GM19452 (cell line): ENCODE data around the gene GJB4.

ENCODE experiments used
- ATAC-seq: cut with Tn5 transposase; IDR thresholded peaks from one replicate; pipeline ENCODE4 v1.9.1; 2021; ENCODE audit not compliant: unreplicated experiment

GJB4 gene

DNA sequence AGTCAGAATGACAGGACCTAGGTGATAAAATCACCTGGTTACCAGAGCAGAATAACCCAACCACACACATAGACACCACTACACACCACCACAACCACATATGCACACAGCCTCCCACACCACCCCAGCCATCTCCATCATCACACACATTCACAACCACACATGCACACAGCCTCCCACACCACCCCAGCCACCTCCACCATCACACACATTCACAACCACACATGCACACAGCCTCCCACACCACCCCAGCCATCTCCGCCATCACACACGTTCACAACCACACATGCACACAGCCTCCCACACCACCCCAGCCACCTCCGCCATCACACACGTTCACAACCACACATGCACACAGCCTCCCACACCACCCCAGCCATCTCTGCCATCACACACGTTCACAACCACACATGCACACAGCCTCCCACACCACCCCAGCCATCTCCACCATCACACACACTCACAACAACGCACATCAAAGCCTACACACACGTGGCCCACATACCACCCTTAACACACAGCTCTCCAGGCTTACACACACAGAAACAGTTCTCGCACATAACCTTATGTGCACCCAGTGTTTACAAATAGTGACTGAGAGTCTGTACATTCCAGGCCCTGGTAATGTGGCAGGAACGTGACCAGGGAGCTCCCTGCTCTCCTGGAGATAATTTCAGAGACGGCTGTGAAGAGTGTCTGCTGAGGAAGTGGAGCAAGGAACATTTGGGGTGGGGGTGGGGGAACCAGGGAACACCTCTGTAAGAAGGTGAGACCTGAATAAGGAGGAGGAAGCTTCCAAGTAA is 18.2 kb downstream of the GJB4 start:
- no peak for ATAC-seq

DNA sequence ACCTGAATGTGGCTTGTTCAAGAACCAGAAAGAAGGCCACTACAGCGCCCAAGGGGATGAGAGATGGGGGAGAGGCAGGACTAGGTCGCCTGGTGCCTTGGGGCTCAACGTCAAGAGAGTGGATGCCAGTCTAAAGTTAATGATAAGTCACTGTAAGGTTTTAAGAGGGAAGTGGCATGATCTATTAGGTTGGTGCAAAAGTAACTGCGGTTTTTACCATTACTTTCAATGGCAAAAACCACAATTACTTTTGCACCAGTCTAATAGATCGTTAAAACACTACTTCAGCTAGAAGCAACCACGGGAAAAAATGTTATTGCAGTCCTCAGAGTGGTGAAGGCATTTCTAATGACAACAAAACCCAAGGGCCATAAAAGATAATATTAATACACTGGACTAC is 18.8 kb downstream of the GJB4 start:
- ATAC-seq = no peak

DNA sequence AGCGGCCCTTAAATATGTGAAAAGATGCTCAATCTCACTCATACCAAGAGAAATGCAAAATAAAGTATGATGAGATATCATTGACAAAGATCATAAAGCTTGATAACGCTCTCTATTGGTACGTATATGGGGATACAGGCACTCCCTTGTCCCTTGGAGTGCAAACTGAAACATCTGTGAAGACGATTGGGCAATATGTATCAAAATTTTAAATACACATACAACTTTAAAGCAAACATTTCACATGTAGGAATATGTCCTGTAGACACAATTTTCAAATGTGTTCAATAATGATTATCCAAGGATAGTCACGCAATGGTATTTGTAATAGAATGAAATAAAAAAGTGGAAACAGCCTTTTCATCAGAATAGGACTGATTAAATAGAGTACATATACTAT is 19.5 kb downstream of the GJB4 start:
- no peak for ATAC-seq

DNA sequence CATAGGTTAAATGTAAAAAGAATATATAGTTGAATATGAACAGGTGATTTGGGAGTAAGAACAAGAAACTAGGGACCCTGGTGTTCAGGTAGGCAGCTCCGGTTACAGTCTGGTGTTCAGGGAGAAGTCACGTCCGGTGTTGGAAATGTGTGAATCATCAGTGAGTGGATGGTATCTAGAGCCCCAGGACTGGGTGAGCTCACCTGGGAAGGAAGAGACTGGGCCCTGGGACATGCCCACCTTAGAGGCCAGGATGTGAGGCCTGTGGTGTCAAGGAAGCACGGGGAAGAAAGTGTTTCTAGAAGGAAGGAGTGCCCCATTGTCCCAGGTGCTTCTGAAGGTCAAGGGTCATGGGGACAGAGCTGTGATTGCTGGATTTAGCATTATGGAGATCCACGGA is 20.0 kb downstream of the GJB4 start:
- ATAC-seq = no peak

DNA sequence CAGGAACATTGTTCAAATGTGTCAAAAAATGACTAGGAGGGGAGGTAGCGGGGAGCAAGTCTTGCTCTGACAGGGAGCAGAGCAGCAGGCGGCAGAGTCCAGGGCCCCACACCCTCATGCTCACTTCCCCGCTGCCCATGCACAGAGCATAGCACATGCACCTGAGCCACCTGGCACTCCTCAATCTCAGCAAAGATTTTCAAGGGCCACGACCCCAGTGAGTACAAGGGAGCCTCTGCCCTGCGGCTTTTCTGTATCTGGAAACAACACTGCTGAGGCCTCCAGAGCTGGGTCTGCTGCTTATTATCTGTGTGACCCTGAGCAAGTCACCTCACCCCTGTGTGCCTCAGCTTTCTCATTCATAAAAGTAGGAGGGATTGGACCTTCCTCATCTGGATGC is 20.4 kb downstream of the GJB4 start:
- ATAC-seq = no peak

DNA sequence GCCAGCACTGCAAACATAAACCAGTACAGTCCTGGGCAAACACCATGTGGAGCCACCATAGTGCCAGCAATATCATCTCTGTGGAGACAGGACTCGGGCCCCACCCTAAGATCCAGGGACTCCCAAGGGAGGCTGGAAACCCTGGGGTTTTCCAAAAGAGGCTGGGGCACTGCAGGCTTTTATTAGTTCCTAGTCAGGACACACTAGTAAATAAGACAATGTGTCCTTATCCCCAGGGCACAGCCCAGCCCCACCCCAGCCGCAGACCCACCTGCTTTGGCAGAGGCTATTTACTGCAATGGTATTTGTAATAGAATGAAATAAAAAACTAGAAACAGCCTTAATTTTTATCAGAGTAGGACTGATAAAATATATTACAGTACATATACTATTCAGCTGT is 21.0 kb downstream of the GJB4 start:
- no peak for ATAC-seq

DNA sequence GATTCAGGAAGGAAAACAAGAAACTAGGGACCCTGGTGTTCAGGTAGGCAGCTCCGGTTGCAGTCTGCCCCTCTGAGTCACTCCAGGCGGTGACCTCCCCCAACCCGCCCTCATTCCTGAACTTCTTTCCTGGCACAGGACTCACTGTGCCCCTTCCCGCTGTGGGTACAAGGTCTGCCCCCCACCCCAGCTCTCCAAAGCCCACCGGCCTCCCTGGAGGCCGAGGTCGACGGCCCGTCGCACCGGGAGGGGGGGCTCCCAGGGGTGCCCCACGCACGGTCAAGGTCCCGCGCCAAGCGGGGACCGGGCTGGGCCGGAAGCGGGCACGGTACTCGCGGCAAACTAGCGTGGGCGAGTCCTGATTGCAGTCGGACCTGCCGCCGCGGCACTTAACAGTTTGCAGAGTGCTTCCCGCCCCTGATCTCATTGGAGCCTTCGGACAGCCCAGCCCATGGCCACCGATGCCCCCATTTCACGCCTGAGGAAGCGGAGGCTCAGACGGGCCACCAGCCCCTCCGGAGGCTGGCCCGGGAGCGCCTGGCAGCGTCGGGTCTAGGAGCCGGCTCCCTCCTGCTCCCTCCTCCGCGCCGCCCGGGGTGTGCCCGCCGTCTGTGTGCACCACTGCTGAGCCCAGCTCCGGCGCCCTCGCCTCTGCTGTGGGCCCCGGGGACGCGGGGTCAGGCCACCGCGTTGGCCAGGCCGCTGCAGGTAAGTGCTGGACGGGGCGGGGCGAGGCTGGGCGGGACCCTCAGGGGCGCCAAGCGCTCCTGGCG is 21.7 kb downstream of the GJB4 start, which contains the start of gene GJB3:
Gene GJB3 (plus strand): TSS at position 144 of the 773 bp plus-strand sequence. CDS start 3,549 bp downstream, outside the sequence.
- no peak for ATAC-seq

DNA sequence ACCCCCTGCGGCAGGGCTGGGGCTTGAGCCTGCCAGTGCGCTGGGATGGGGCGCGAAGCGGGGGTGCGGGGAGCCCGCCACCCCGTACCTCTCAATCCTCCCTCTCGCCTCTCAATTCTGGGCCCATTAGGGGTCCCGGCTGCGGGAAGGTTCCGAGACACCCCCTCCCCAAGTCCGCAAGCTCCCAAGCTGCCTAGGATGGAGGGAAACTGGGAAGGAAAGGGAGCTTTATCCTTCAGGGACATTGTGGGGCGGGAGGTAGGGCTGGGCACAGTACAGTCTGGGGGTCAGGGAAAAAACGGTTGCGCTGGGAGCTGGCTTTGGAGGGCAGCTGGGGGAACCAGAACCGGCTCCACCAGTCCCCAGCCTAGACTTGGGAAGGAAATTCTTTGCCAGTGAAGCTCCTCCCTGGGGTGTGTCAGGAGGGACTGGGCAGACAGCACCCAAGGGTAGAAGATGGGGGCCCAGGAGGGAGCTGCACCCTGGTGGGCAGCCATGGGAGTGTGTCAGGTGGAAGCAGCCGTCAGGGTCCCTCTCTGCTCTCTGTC is 22.4 kb downstream of the GJB4 start:
- no peak for ATAC-seq

DNA sequence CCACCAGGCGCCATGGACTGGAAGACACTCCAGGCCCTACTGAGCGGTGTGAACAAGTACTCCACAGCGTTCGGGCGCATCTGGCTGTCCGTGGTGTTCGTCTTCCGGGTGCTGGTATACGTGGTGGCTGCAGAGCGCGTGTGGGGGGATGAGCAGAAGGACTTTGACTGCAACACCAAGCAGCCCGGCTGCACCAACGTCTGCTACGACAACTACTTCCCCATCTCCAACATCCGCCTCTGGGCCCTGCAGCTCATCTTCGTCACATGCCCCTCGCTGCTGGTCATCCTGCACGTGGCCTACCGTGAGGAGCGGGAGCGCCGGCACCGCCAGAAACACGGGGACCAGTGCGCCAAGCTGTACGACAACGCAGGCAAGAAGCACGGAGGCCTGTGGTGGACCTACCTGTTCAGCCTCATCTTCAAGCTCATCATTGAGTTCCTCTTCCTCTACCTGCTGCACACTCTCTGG is 25.2 kb downstream of the GJB4 start:
- ATAC-seq = no peak

DNA sequence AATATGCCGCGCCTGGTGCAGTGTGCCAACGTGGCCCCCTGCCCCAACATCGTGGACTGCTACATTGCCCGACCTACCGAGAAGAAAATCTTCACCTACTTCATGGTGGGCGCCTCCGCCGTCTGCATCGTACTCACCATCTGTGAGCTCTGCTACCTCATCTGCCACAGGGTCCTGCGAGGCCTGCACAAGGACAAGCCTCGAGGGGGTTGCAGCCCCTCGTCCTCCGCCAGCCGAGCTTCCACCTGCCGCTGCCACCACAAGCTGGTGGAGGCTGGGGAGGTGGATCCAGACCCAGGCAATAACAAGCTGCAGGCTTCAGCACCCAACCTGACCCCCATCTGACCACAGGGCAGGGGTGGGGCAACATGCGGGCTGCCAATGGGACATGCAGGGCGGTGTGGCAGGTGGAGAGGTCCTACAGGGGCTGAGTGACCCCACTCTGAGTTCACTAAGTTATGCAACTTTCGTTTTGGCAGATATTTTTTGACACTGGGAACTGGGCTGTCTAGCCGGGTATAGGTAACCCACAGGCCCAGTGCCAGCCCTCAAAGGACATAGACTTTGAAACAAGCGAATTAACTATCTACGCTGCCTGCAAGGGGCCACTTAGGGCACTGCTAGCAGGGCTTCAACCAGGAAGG is 25.8 kb downstream of the GJB4 start:
- ATAC-seq = no peak

DNA sequence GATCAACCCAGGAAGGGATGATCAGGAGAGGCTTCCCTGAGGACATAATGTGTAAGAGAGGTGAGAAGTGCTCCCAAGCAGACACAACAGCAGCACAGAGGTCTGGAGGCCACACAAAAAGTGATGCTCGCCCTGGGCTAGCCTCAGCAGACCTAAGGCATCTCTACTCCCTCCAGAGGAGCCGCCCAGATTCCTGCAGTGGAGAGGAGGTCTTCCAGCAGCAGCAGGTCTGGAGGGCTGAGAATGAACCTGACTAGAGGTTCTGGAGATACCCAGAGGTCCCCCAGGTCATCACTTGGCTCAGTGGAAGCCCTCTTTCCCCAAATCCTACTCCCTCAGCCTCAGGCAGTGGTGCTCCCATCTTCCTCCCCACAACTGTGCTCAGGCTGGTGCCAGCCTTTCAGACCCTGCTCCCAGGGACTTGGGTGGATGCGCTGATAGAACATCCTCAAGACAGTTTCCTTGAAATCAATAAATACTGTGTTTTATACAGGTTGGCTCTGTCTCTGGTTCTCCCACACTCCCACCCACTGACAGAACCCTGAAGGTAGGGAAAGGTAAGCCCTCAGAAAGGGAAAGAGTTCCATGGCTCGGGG is 26.4 kb downstream of the GJB4 start:
- no peak for ATAC-seq

DNA sequence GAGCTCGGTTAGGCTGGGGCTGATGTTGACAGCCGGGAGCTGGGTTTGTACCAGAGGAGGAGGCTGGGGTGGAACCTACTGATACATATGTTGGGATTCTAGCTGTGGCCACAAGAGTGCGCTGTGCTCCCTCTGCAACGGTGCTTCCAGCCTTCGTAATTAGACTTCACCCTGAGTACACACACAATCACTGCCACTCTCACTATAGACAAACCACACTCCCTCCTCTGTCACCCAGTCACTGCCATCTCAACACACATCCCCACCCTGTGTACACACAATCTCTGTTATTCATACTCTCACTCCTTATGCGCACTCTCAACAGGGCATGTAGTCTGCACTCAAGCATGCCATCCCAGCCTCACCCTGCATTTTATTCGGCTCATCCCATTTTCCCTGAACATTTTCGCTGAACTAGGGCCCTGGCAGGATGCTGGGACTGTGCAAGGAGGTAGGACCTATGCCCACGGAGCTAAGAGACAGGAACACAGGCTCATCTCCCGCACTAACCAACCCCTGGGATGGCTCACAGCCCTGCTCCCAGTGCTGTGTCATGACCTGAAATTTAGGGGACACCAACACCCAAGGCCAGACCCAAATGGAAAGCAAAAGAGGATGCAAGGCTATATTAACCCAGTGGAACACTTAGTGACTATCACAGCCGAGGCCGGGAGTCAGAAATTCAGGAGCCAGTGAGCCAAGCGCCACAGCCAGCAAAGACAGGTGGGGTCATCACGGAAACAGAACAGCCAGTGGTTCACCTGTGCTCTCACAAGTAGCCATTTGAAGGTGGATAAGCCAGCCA is 27.2 kb downstream of the GJB4 start:
- no peak for ATAC-seq

DNA sequence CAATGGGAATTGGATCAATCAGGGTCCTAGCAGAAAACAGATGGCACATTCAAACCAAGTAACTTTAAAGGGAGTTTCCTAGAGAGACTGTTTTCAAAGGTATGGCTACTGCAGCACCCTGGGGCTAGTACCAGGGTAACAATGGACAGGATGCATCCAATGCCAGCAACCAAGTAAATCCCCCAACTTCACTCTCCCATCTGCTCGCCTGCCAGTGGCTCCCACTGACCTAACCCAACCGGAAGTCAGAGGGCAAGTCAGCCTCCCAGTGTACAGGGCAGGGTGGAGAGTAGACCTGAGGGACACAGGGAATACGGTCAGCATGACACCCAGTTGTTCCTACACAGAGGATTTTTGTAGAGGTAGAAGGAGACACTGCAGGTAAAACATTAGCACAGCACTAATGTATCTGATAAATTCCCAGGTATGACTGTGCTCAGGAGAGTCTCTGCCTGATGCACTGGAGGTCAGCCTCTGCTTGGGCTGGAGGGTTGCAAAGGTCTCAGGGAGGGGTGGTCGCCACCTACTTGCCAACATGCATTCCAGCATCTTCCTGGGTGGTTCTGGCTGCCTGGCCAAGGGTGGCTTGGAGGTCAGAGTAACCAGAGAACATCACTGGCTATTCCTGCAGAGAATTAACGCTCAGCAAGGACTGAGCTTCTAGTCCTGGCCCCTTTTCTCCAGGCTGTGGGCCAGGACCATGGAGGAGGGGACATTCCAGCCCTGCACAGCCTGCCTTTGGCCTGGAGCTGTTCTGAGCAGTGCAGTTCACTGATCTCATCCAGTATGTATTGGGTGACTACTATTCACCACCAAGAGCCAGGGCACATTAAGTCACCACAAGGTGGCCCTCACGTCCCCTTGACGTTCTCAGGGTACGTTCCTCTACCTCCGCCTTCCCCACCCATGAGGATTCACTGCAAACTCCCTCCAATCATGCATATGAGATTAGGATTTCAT is 28.2 kb downstream of the GJB4 start:
- ATAC-seq = no peak

DNA sequence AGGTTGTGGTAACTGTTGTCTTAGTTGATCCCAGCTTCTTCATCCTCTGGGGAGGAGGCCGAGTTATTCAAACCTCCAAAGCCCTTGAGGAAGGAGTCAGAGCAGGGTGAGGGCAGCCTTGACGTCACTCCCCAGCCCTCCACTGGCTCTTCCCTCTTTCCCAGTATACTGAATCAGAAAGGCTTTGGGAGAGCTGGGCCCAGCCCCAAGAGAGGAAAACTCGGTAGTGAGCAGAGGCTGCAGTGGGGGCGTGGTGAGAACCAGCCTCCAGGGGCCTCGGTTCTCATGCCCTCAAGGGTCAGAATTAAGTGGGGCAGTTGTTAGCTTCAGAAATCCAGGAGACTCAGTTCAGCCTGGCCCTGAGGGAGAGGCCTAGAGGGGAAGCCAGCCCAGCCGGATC is 31.4 kb downstream of the GJB4 start:
- ATAC-seq = no peak

DNA sequence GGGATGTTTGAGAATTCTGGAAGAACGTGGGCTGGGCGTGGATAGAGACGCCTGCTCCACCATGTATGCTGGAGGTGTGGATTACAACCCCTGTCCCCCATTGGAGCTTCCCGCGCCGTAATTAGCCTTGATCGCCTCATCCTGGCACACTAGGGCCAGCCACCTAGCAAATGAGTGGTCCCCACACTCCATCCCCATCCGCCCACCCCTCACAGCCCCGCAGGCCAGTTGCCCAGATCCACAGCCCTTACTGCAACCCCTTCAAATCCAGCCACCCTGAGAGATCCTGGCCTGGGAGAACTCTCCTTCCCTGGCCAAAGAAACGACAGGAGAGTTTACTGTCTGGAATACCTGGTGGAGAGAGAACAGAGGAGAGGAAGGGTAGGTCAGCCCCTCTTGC is 32.9 kb downstream of the GJB4 start:
- no peak for ATAC-seq

DNA sequence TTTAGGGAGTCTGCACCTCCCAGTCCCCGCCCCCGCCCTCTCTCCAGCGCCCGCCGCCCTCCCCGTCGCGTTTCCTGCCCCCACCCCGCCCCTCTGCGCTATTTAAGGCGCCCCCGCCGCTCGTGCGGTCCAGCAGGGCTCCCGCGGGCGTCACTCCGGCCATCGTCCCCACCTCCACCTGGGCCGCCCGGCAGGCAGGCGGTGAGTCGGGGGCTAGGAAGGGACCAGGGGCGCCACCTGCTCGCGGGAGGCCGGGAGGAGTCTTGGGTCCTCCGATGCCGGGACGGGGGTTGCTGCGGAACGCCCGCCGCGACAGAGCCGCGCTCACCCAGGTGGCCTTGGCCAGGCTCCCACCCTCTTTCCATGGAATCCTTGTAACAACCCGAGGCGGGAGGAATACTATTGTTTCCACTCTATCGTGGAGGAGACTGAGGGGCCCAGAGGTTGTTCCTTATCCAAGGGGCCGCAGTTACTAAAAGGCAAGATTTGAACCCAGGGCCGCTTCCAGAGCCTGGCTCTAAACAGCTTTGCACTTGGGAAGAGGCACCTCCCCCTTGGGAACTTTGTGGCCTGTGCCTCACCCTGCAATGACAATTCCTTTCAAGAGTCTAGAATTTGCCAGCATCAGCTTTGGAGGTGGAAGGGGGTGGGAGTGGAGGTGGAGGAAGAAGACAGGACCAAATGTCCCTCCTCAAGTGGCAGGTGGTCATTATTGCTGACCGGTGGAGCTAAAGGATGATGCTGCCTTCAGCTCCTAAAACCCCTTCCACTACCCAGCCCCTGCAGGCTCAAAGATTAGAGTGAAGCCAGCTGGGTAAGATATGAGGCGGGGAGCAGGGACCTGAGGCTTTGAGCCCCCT is 33.6 kb downstream of the GJB4 start, which contains the start of gene GJA4:
Gene GJA4 (plus strand): TSS at position 132 of the 860 bp plus-strand sequence. CDS start 1,215 bp downstream, outside the sequence.
- ATAC-seq = no peak

DNA sequence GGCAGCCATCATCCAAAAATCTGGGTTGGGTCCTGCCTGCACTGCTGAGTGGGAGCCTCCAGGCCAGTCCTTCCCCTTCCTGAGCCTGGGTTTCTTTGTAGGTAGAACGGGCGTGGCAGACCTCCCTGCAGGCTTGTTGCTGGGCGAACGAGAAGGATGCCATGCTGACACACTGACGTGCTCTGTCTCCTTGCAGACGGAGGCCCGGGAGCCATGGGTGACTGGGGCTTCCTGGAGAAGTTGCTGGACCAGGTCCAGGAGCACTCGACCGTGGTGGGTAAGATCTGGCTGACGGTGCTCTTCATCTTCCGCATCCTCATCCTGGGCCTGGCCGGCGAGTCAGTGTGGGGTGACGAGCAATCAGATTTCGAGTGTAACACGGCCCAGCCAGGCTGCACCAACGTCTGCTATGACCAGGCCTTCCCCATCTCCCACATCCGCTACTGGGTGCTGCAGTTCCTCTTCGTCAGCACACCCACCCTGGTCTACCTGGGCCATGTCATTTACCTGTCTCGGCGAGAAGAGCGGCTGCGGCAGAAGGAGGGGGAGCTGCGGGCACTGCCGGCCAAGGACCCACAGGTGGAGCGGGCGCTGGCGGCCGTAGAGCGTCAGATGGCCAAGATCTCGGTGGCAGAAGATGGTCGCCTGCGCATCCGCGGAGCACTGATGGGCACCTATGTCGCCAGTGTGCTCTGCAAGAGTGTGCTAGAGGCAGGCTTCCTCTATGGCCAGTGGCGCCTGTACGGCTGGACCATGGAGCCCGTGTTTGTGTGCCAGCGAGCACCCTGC is 34.7 kb downstream of the GJB4 start:
- no peak for ATAC-seq
